Liver (tissue), 9 donors: ENCODE data around the gene ZNF414. TPM values are rescaled to one million over a fixed set of nuclear protein-coding genes. Genes with fewer than 3 reads are reported as not detected.
A peak's percentile ranks its signal among the peaks of the same experiment; 100 is the strongest.

Source experiments
- DNase-seq: peaks from one replicate; pipeline ENCODE4 v3.0.0-alpha.2; 2017; ENCODE audit warnings: low spot score
- H3K27ac ChIP-seq, 2 donors: one replicate each; pipeline ENCODE4 v1.7.0; 2013; ENCODE audit warnings: inconsistent platforms in 2 of 2, low read length in 2 of 2, control low read depth in 1 of 2, low read depth in 1 of 2, mild to moderate bottlenecking in 1 of 2
- H3K27me3 ChIP-seq, 4 donors: one replicate each; pipeline versions ENCODE4 v1.6.1 to v1.7.0; 2013; ENCODE audit warnings: low read length in 3 of 4, inconsistent platforms in 1 of 4, mild to moderate bottlenecking in 1 of 4, moderate library complexity in 1 of 4; ENCODE audit not compliant: control insufficient read depth in 4 of 4, insufficient read depth in 4 of 4
- H3K36me3 ChIP-seq, 4 donors: one replicate each; pipeline versions ENCODE4 v1.6.1 to v1.7.0; 2013; ENCODE audit warnings: low read length in 3 of 4, mild to moderate bottlenecking in 3 of 4, low read depth in 1 of 4, moderate library complexity in 1 of 4; ENCODE audit not compliant: control insufficient read depth in 4 of 4, insufficient read depth in 3 of 4
- H3K4me1 ChIP-seq, 4 donors: one replicate each; pipeline versions ENCODE4 v1.6.1 to v1.7.0; 2013; ENCODE audit warnings: low read length in 3 of 4, mild to moderate bottlenecking in 3 of 4, moderate library complexity in 1 of 4; ENCODE audit not compliant: control insufficient read depth in 4 of 4, insufficient read depth in 4 of 4
- H3K4me3 ChIP-seq, 3 donors: one replicate each; pipeline versions ENCODE4 v1.6.1 to v1.7.0; 2013; ENCODE audit warnings: low read length in 3 of 3, control low read depth in 1 of 3, low read depth in 1 of 3, mild to moderate bottlenecking in 1 of 3
- H3K9ac ChIP-seq, 2 donors: one replicate each; pipeline ENCODE4 v1.7.0; 2013; ENCODE audit warnings: low read length in 2 of 2, mild to moderate bottlenecking in 2 of 2, moderate library complexity in 2 of 2, control low read depth in 1 of 2, low read depth in 1 of 2
- H3K9me3 ChIP-seq, 4 donors: one replicate each; pipeline versions ENCODE4 v1.6.1 to v1.7.0; 2013; ENCODE audit warnings: low read length in 3 of 4; ENCODE audit not compliant: control insufficient read depth in 4 of 4
- ATF3 ChIP-seq: IDR thresholded peaks from 2 replicates; pipeline ENCODE4 v1.6.1; 2016; ENCODE audit warnings: antibody characterized with exemption
- CTCF ChIP-seq: fragments of 150-350 bp; IDR thresholded peaks from 2 replicates; pipeline ENCODE4 v1.5.1; 2017; ENCODE audit warnings: improper control_type of control experiment, low read depth, low read length; ENCODE audit not compliant: missing input control
- FOXA1 ChIP-seq: IDR thresholded peaks from 2 replicates; pipeline ENCODE4 v1.6.1; 2016; ENCODE audit warnings: antibody characterized with exemption
- GABPA ChIP-seq, 2 donors: IDR thresholded peaks in 1 of 2; conservative IDR thresholded peaks in 1 of 2; 2 replicates each; pipeline ENCODE4 v1.6.1; 2016; ENCODE audit warnings: antibody characterized with exemption in 2 of 2, mild to moderate bottlenecking in 1 of 2, moderate library complexity in 1 of 2
- HNF4A ChIP-seq, 2 donors: conservative IDR thresholded peaks; 2 replicates each; pipeline ENCODE4 v1.6.1; 2016; ENCODE audit warnings: antibody characterized with exemption in 2 of 2, mild to moderate bottlenecking in 2 of 2
- HNF4G ChIP-seq: IDR thresholded peaks from 2 replicates; pipeline ENCODE4 v1.6.1; 2016; ENCODE audit warnings: antibody characterized with exemption
- TAF1 ChIP-seq: conservative IDR thresholded peaks from 2 replicates; pipeline ENCODE4 v1.6.1; 2016; ENCODE audit warnings: antibody characterized with exemption, mild to moderate bottlenecking
- YY1 ChIP-seq: IDR thresholded peaks from 2 replicates; pipeline ENCODE4 v1.6.1; 2016; ENCODE audit warnings: antibody characterized with exemption, mild to moderate bottlenecking
- ZBTB33 ChIP-seq: IDR thresholded peaks from 2 replicates; pipeline ENCODE4 v1.6.1; 2016; ENCODE audit warnings: antibody characterized with exemption
- WGBS: extraction: QIAGEN DNeasy Blood & Tissue Kit; methylation state at CpG from one replicate; pipeline ENCODE4 v1.1.7; 2013; 5-methylcytosine and 5-hydroxymethylcytosine counted together
- polyA plus RNA-seq, 2 donors: library from polyadenylated mRNA; stranded (reverse) in 1 of 2; unstranded in 1 of 2; fragments of 200-250 nt in 1 of 2; fragments of >200 nt in 1 of 2; fragmentation: Nextera tagmentation in 1 of 2; extraction: Ambion mirVana in 1 of 2; gene quantifications; one replicate each; pipeline versions ENCODE4 v1.2.1 to v1.2.3, GENCODE V29; 2013 to 2015
- total RNA-seq, 2 donors: library from RNA; depleted of rRNA; stranded (reverse); fragments of >200 nt; gene quantifications; one replicate each; pipeline ENCODE4 v1.2.3, GENCODE V29; 2014
- TF ChIP-seq, protein P1 (sequence below): IDR thresholded peaks from 2 replicates; pipeline ENCODE4 v1.6.1; 2016; ENCODE audit warnings: antibody characterized with exemption, mild to moderate bottlenecking
- donor health status: healthy.
- donor health status: healthy.
- donor health status: healthy.
- donor health status: healthy.
- donor health status: healthy.

ZNF414 gene
- total and polyA plus RNA-seq, 4 donors: 3.5 to 16.0 (median 7.2) TPM

DNA sequence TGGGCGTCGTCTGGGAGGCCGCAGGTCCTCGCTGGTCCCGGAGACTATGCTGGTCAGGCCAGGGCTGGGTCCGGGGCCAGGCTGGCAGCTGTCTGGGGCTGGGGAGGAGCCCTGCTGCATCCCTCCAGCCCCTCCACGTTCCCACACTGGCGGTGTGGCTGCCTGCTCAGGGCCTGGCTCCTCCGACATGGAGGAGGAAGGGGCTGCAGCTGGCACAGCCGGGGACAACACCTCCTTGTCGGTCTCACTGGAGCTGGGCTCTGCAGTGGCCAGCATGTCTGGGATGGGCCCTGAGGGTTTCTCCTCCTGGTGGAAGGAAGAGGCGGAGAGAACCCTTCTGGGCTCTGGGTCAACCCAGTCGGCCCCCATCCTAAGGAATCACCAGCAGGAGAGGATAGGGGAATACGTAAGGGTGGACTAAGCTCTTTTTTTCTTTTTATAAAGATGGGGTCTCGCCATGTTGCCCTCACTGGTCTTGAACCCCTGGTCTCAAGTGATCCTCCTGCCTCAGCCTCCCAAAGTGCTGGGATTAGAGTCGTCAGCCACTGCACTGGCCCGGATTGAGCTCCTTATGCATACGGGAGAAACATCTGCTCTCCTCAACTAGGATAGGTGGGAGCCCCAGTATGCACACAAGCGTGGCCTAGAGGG is 806 bp downstream of the ZNF414 start:
- WGBS: 67% methylated on average over 19 of the region's 19 CpGs
- Histone ChIP-seq H3K4me1 (peaks cover 6 to 22% (median 17%) of the 10 kb centered on the region in 4 donors), H3K36me3 (peaks cover 0 to 2% (median 0%) of the 10 kb centered on the region in 4 donors), H3K9ac (peak overlapping the region; percentile 55 to 78), H3K27ac (peak overlapping the region; percentile 99), H3K4me3 (peak overlapping the region; percentile 74 to 93 (median 76)), H3K27me3 (no peaks in the 10 kb centered on the region), H3K9me3 (no peaks in the 10 kb centered on the region)
- TF ChIP-seq CTCF (no peak), TAF1 (no peak), GABPA (IDR thresholded peaks at IDR 0.05 in 1 of 2, conservative IDR thresholded peaks at IDR 0.05 in 1 of 2) (no peak), HNF4A (conservative IDR thresholded peaks at IDR 0.05) (no peak), YY1 (no peak), ATF3 (no peak)
- TF ChIP-seq, protein P1, sequence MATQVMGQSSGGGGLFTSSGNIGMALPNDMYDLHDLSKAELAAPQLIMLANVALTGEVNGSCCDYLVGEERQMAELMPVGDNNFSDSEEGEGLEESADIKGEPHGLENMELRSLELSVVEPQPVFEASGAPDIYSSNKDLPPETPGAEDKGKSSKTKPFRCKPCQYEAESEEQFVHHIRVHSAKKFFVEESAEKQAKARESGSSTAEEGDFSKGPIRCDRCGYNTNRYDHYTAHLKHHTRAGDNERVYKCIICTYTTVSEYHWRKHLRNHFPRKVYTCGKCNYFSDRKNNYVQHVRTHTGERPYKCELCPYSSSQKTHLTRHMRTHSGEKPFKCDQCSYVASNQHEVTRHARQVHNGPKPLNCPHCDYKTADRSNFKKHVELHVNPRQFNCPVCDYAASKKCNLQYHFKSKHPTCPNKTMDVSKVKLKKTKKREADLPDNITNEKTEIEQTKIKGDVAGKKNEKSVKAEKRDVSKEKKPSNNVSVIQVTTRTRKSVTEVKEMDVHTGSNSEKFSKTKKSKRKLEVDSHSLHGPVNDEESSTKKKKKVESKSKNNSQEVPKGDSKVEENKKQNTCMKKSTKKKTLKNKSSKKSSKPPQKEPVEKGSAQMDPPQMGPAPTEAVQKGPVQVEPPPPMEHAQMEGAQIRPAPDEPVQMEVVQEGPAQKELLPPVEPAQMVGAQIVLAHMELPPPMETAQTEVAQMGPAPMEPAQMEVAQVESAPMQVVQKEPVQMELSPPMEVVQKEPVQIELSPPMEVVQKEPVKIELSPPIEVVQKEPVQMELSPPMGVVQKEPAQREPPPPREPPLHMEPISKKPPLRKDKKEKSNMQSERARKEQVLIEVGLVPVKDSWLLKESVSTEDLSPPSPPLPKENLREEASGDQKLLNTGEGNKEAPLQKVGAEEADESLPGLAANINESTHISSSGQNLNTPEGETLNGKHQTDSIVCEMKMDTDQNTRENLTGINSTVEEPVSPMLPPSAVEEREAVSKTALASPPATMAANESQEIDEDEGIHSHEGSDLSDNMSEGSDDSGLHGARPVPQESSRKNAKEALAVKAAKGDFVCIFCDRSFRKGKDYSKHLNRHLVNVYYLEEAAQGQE: no peak
- no peak for DNase-seq

DNA sequence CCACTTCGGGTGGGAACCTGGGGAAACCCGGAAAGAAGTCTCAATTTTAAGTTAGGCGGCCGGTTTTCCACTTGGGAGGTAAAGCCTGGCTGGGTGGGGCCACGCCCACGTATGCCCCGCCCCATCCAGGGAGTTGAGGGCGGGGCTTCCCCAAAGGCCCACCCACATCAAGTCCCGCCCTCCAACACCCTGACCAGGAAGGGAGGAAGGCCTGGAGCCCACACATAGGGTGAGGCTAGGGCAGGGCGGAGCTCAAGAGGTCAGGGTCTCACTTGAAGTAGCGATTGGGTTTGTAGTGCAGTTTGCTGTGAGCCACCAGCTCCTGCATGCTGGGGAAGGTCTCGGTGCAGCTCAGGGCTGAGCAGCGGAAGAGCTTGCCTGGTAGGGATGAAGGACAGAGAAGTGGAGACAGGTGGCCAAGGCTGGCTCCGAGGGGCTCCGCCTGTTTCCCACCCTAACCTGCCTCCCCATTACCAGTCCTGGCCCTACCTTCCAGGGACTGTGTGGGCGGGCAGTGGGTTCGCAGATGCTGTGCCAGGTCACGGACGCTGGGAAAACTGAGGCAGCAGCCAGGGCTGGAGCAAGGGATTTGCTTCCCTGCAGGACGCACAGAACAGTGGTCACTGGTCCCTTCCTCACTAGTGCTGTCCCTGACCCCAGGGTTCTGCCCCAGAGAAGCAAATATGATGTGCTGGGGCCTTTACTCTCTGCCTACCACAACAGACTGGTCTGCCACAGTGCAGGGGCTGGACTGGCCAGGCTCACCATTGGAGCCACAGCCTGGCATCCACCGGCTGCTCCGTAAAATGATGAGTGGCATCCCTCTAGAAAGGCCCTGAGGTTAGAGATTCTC is 1.6 kb downstream of the ZNF414 start:
- H3K27ac ChIP-seq: no peak overlapping the region
- H3K27me3 ChIP-seq: no peaks in the 10 kb centered on the region
- peaks cover 6 to 22% (median 17%) of the 10 kb centered on the region in 4 donors for H3K4me1 ChIP-seq
- no peaks in the 10 kb centered on the region for H3K9me3 ChIP-seq
- no peak overlapping the region for H3K9ac ChIP-seq
- no peak for DNase-seq
- TF ChIP-seq HNF4G (no peak), YY1 (no peak), FOXA1 (no peak), ZBTB33 (no peak)
- 85% methylated on average over 22 of the region's 22 CpGs for WGBS
- peaks cover 0 to 2% (median 0%) of the 10 kb centered on the region in 4 donors for H3K36me3 ChIP-seq
- no peak overlapping the region for H3K4me3 ChIP-seq
